Measurements from ENCODE around the gene SLC41A3. TPM values are rescaled to one million over a fixed set of nuclear protein-coding genes. Genes with fewer than 3 reads are reported as not detected.

Gene SLC41A3
- total and polyA plus RNA-seq, 2 of the 8 experiments (the other 6 are each of a cell fraction or from before 2014, with no cell fraction given), result 30.2 to 56.4 TPM

DNA sequence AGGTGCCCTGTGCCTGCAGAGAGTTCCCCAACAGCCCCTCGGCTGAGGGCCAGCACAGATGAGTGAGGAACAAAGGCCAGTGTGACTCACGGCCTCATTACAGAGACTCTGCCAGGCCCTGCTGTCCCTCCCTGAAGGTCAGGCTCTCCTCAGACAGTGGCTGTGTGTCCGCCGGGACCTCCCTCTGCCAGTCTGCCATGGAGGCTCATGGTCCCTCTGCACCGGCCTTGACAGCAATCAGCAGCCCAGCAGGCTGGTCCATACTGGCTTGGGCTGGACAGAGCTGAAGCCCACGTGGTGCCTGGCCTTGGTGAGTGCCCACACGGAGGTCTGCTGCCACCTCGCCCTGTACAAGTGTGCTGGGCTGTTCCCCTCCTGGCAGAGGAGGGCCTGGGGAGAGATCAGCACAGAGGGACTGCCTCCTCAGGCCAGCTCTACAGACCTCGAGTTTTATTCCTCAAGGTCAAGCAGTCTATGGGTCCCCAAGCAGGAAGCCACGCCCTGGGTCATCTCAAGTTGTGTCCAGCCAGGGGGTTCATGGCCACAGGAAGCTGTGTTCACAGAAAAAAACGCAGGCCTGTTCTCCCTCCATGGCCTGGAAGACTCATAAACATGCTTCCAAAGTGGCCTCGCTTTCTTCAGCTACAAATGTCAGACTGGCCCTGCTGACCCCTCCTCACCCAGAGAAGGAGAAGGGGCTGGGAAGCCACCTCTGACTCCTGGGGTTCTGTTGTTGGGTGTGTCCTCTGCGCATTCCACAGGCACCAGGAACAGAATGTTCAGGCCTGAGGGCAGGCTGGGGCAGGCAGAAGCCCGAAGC is 27.0 kb downstream of the SLC41A3 start:
- CTCF ChIA-PET (ENCODE audit: partially characterized antibody), result interaction anchor here (0.6 to 1.7 kb wide), 6 partner anchors 14 to 413 kb away, joined by 3 to 5 read pairs (median 4); no protein-coding TSS in a partner anchor
- H4K5ac ChIP-seq (ENCODE audit: insufficient read length, low read depth, low read length), result no peak overlapping the region
- no peak overlapping the region for H3K4ac ChIP-seq (replicated peaks; ENCODE audit: insufficient read length, low read depth, low read length)
- H3K27me3 ChIP-seq (replicated peaks in 1 of 4; ENCODE audit: control insufficient read depth in 3 of 4, extremely low read depth in 1 of 4, insufficient read depth in 3 of 4, low read length in 3 of 4), result no peaks in the 10 kb centered on the region
- H3K56ac ChIP-seq (replicated peaks; ENCODE audit: insufficient read length, low read depth, low read length), result no peak overlapping the region
- no peaks in the 10 kb centered on the region for H3K36me3 ChIP-seq (ENCODE audit: control insufficient read depth in 2 of 4, insufficient read depth in 4 of 4, low read length in 3 of 4)
- no peak overlapping the region for H2BK5ac ChIP-seq (ENCODE audit: low read depth, low read length)
- WGBS, 2 experiments (ENCODE audit: extremely low coverage in 1 of 2, insufficient coverage in 1 of 2, insufficient read length in 1 of 2, insufficient replicate concordance in 2 of 2, low coverage in 1 of 2, low lambda C conversion rate in 2 of 2, missing lambda C conversion rate in 1 of 2), result 80% methylated on average over 14 of the region's 14 CpGs; no CpG with 5 or more reads in 1 of the 2 experiments
- no peaks in the 10 kb centered on the region; the same call in none of the 2 replicates for H3K79me1 ChIP-seq (ENCODE audit: low read depth, low read length)
- no peak overlapping the region for H3K27ac ChIP-seq (ENCODE audit: low read depth, low read length)
- H3K4me2 ChIP-seq (ENCODE audit: insufficient read depth in 1 of 2, low read depth in 2 of 2, low read length in 2 of 2), result no peak overlapping the region
- H3K4me3 ChIP-seq (ENCODE audit: extremely low read depth in 1 of 4, insufficient read depth in 2 of 4, low read depth in 3 of 4, low read length in 4 of 4), result no peak overlapping the region
- H2BK20ac ChIP-seq (ENCODE audit: low read length), result no peak overlapping the region
- no peak for DNase-seq (ENCODE audit: low read depth in 1 of 2, low spot score in 2 of 2)
- H4K20me1 ChIP-seq (replicated peaks in 1 of 2; ENCODE audit: control insufficient read depth in 1 of 2, insufficient read depth in 2 of 2, low read length in 2 of 2), result no peaks in the 10 kb centered on the region
- no peak overlapping the region for H2BK12ac ChIP-seq (ENCODE audit: low read depth, low read length)
- no peak overlapping the region for H3K23ac ChIP-seq (ENCODE audit: insufficient read length)
- H2BK120ac ChIP-seq (replicated peaks; ENCODE audit: low read depth, low read length), result no peak overlapping the region
- no peaks in the 10 kb centered on the region for H3K79me2 ChIP-seq (ENCODE audit: control insufficient read depth in 1 of 2, insufficient read depth in 2 of 2, low read length in 2 of 2)
- H3K18ac ChIP-seq (ENCODE audit: extremely low read depth, low read length), result no peak overlapping the region
- POLR2A ChIA-PET (ENCODE audit: partially characterized antibody), result no interaction called here
- H3K9ac ChIP-seq (replicated peaks in 1 of 4; ENCODE audit: extremely low read depth in 1 of 4, low read depth in 3 of 4, low read length in 3 of 4), result no peak overlapping the region
- no peak overlapping the region for H4K91ac ChIP-seq (replicated peaks; ENCODE audit: insufficient read length, low read length)
- no peak overlapping the region for H2AK5ac ChIP-seq (ENCODE audit: low read depth, low read length)
- H3K4me1 ChIP-seq (replicated peaks in 1 of 4; ENCODE audit: control insufficient read depth in 3 of 4, insufficient read depth in 4 of 4, low read length in 3 of 4), result peaks cover 0 to 5% (median 2%) of the 10 kb centered on the region in 4 experiments; a peak in 4 of 7 replicates
- H3K9me3 ChIP-seq (ENCODE audit: insufficient read depth in 2 of 2, low read depth in 1 of 2, low read length in 1 of 2), result no peaks in the 10 kb centered on the region
- no peak overlapping the region for H2AFZ ChIP-seq (ENCODE audit: low read length)
- FAIRE-seq, result no peak
- H3K14ac ChIP-seq (ENCODE audit: insufficient read length), result no peak overlapping the region
- H2BK15ac ChIP-seq (ENCODE audit: low read length), result no peak overlapping the region
- H4K8ac ChIP-seq (ENCODE audit: extremely low read depth, insufficient read depth, low read length), result peak overlapping the region; percentile 58; the same call in 1 of the 2 replicates
- H3K23me2 ChIP-seq (ENCODE audit: low read depth, low read length), result no peaks in the 10 kb centered on the region; the same call in 1 of the 2 replicates
- TF ChIP-seq RBBP5 (IDR thresholded peaks at IDR 0.05; ENCODE audit: borderline replicate concordance, low read depth, low read length) (no peak), ASH2L (IDR thresholded peaks at IDR 0.05; ENCODE audit: low read length) (no peak), EP300 (IDR thresholded peaks at IDR 0.05; ENCODE audit: borderline replicate concordance in 1 of 2, low read depth in 2 of 2, low read length in 2 of 2) (no peak), MAX (IDR thresholded peaks at IDR 0.05) (no peak), KDM5A (IDR thresholded peaks at IDR 0.05; ENCODE audit: low read length) (no peak), E2F6 (IDR thresholded peaks at IDR 0.05) (no peak), RAD21 (IDR thresholded peaks at IDR 0.05 in 1 of 2, conservative IDR thresholded peaks at IDR 0.05 in 1 of 2; ENCODE audit: low read depth in 2 of 2, low read length in 2 of 2) (no peak), SP2 (IDR thresholded peaks at IDR 0.05; ENCODE audit: low read length) (no peak), CBX8 (IDR thresholded peaks at IDR 0.05; ENCODE audit: borderline replicate concordance, low read depth, low read length) (no peak), PHF8 (conservative IDR thresholded peaks at IDR 0.05; ENCODE audit: low read depth, low read length) (no peak)
